Measurements from ENCODE around the gene GRK3. TPM values are rescaled to one million over a fixed set of nuclear protein-coding genes. Genes with fewer than 3 reads are reported as not detected.

The GRK3 gene
- total RNA-seq, 4 donors from 2014 or later: 7.6 to 10.7 (median 8.8) TPM

DNA sequence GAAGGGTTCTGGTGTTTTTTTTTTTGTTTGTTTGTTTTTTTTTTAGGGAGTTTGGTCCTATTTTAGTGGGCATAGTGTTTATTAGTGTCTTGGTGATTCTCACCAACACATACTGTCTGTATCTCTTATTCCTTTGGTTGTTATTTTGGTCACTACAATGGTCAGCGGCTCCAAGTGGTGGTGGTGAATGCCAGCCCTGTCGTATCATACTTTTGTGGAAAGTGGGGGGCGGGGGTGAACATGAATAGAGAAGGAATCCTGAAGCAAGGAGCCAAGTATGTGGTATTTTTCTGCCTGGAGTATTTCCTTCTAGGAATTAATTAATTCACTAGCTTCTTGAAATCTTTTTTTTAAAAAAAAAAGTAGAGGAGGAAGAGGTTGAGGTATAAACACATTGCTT, 79.6 kb downstream of the GRK3 start:
- TF ChIP-seq, protein P1, sequence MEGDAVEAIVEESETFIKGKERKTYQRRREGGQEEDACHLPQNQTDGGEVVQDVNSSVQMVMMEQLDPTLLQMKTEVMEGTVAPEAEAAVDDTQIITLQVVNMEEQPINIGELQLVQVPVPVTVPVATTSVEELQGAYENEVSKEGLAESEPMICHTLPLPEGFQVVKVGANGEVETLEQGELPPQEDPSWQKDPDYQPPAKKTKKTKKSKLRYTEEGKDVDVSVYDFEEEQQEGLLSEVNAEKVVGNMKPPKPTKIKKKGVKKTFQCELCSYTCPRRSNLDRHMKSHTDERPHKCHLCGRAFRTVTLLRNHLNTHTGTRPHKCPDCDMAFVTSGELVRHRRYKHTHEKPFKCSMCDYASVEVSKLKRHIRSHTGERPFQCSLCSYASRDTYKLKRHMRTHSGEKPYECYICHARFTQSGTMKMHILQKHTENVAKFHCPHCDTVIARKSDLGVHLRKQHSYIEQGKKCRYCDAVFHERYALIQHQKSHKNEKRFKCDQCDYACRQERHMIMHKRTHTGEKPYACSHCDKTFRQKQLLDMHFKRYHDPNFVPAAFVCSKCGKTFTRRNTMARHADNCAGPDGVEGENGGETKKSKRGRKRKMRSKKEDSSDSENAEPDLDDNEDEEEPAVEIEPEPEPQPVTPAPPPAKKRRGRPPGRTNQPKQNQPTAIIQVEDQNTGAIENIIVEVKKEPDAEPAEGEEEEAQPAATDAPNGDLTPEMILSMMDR (IDR thresholded peaks at IDR 0.05): no peak
- no peak for TF ChIP-seq POLR2A (IDR thresholded peaks at IDR 0.05)
- WGBS, 2 donors: 39 to 47% methylated on average over 3 of the region's 3 CpGs
- DNase-seq: peak; percentile 46 to 63
- intact Hi-C loops (cut with DNase I): no loop called here
- Histone ChIP-seq H3K4me3 (replicated peaks in 1 of 3) (no peak overlapping the region), H3K4me1 (peaks cover 0 to 6% of the 10 kb centered on the region in 2 donors), H3K27me3 (no peaks in the 10 kb centered on the region), H3K9me3 (no peaks in the 10 kb centered on the region), H3K27ac (no peak overlapping the region), H3K36me3 (no peaks in the 10 kb centered on the region)

DNA sequence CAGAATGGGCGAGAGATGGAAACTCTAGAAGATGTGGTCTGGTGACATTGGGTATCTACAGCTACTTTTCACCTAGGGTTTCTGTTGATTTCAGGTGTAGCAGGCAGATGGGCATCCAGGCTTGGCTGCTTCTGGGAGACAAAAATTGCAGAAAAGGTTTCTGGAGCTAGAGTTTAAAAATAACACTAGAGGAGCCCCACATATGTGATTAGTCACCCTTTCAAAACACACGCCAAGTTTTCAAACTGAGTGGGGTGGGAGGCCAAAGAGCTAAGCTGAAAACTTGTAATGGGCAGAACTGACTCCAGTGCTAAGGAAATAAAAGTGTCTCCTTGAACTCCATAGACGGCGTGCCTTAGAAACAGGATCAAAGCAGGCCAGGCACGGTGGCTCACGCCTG, 80.8 kb downstream of the GRK3 start:
- 83 to 87% methylated on average over 6 of the region's 6 CpGs for WGBS, 2 donors
- TF ChIP-seq, protein P1 (IDR thresholded peaks at IDR 0.05): no peak
- TF ChIP-seq POLR2A (IDR thresholded peaks at IDR 0.05): no peak
- Histone ChIP-seq H3K9me3 (no peaks in the 10 kb centered on the region), H3K27ac (no peak overlapping the region), H3K36me3 (no peaks in the 10 kb centered on the region), H3K27me3 (no peaks in the 10 kb centered on the region), H3K4me1 (peaks cover 0 to 6% of the 10 kb centered on the region in 2 donors), H3K4me3 (replicated peaks in 1 of 3) (no peak overlapping the region)
- intact Hi-C loops (cut with DNase I): no loop called here
- no peak for DNase-seq

DNA sequence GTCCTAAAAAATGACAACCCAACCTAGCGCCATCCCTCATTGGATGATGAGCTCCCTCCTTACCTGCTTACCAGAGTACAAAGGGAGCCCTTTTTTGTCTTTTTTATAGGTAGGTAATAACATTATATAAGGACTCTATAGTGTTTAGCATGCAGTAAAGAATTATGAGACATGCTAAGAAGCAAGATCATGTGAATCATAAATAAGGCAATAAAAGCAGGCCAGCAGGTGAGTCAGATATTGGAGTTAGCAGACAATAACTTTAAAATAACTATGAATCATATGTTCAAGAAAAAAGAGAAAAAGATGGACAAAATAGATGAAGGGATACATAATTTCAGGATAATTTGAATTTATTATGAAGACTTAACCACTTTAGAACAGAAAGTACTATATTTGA, 81.5 kb downstream of the GRK3 start:
- WGBS, 2 donors: 100% methylated on average over 1 of the region's 1 CpG
- TF ChIP-seq, protein P1 (IDR thresholded peaks at IDR 0.05): no peak
- TF ChIP-seq POLR2A (IDR thresholded peaks at IDR 0.05): no peak
- Histone ChIP-seq H3K36me3 (no peaks in the 10 kb centered on the region), H3K4me1 (peaks cover 0 to 6% of the 10 kb centered on the region in 2 donors), H3K27ac (no peak overlapping the region), H3K9me3 (no peaks in the 10 kb centered on the region), H3K4me3 (replicated peaks in 1 of 3) (no peak overlapping the region), H3K27me3 (no peaks in the 10 kb centered on the region)
- intact Hi-C loops (cut with DNase I): no loop called here
- no peak for DNase-seq

DNA sequence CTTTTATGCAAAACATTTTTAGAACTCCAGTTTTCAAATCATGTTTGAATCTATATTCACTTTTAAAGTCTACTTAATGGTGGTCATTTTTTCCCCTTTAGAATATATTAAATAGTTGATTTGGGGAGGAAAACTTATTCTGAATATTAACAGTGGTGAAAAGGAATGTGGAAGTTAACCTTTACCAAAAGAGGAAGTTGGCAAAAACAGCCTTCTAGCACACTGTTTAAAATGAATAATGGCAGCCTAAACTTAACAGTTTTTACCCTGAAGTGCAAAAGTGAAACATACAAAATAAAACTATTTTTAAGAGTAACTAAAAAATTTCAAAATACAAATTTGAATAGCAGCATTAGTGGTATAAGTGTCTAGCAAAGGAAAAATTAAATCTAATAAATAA, 86.4 kb downstream of the GRK3 start:
- H3K4me1 ChIP-seq: no peaks in the 10 kb centered on the region
- intact Hi-C loops (cut with DNase I): no loop called here

DNA sequence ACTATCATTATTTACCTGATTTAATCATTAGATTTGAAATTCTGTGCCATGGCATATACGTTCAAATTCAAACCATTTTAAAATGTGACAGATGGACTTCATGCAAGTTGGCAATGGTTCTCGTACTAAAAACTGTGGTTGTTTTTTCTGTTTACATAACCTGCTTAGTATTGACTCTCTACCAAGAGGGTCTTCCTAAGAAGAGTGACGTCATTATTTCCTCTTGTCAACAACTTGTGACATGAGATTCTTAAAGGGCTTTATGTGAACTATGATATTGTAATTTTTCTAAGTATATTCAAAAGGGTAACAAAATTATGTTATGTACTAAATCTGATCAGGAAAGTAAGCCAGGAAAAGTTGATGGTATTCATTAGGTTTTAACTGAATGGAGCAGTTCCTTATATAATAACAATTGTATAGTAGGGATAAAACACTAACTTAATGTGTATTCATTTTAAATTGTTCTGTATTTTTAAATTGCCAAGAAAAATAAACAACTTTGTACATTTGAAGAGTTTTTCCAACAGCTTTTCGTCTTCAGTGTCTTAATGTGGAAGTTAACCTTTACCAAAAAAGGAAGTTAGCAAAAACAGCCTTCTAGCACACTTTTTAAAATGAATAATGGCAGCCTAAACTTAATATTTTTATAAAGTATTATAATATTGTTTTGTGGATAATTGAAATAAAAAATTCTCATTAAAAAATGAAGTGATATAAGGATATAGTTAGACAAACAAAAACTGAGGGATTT, 87.0 kb downstream of the GRK3 start:
- Histone ChIP-seq H3K27ac (no peak overlapping the region), H3K4me1 (no peaks in the 10 kb centered on the region), H3K9me3 (no peaks in the 10 kb centered on the region), H3K36me3 (no peaks in the 10 kb centered on the region), H3K4me3 (replicated peaks in 1 of 3) (no peak overlapping the region), H3K27me3 (no peaks in the 10 kb centered on the region)
- no peak for TF ChIP-seq POLR2A (IDR thresholded peaks at IDR 0.05)
- TF ChIP-seq, protein P1 (IDR thresholded peaks at IDR 0.05): no peak
- intact Hi-C loops (cut with DNase I): no loop called here
- 76 to 78% methylated on average over 4 of the region's 4 CpGs for WGBS, 2 donors
- DNase-seq: no peak

More for the DNA sequence above, 86.4 kb downstream of the GRK3 start:
- no peak for DNase-seq
- Histone ChIP-seq H3K36me3 (no peaks in the 10 kb centered on the region), H3K4me3 (replicated peaks in 1 of 3) (no peak overlapping the region), H3K27me3 (no peaks in the 10 kb centered on the region), H3K27ac (no peak overlapping the region), H3K9me3 (no peaks in the 10 kb centered on the region)
- TF ChIP-seq, protein P1 (IDR thresholded peaks at IDR 0.05): no peak
- TF ChIP-seq POLR2A (IDR thresholded peaks at IDR 0.05): no peak

Data from thyroid gland (tissue), 4 donors.